ENCODE results near the gene PUM1.

Gene PUM1

DNA sequence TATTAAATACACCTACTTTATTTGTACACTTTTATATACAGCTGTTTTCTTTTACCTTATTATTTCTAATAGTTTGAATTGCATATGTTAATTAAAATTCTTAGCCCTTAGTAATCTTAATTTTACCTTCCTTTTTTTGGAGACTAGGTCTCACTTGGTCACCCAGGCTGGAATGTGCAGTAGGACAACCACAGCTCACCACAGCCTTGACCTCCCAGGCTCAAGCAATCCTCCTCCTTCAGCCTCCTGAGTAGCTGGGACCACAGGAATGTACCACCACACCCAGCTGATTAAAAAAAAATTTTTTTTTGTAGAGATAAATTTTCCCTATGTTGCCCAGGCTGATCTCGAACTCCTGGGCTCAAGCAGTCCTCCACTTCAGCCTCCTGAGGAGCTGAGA, 141.9 kb downstream of the PUM1 start:
- DNase-seq = peak; percentile 59

DNA sequence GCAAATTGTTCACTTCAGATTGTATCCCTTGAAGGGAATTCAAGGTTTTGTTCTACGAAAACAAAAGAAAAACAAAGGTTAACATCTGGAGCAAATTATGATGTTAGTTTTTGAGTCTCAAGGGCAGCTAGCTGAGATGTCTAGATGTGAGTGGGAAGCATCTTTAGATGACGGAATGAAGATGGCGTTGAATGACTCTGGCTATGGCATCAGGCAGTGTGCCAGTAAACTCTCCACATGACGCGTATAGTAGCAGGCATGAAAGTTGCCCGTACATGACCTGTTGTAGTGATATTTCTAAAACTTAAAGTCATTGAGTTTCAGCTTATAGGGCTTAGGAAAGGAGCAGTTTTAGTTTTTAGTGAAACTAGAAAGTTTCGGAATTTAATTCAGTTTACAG, 144.7 kb downstream of the PUM1 start:
- peak; percentile 62 for DNase-seq

DNA sequence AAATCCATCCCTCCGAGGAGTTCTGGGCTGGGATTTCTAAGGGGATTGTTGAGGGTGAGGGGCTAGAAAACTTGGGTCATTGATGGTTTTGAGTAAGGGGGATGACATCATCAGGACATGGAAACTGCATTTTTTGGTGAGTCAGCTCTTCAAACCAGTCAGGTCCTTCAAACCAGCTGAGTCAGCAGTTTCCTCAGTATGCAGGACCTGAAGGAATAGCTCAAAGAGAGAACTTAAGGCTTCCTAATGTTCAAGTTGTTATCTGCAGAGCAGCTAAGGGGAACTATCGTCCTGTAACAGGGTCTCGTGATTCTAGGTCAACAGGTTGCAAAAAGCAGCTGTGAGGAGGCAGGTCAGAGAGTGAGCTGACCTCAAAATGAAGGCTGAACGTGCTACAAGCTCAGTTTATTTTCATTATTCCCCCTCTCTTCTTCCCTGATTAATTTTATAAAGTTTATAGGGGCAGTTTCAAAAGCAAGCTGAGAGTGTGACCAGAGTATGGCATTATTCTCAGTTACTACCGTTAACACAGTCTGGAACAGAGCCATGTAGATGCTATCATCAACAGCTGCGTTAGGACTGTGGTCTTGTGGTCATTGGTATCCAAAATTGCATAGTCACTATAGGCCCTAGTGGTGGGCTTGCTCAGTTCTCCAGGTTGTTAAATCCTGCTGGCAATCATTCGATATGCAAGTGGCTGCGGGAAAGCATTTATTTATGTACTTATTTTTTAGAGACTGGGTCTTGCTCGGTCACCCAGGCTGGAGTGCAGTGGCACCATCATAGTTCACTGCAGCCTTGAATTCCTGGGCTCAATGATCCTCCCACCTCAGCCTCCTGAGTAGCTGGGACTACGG, 146.3 kb downstream of the PUM1 start:
- DNase-seq = peak; percentile 66

DNA sequence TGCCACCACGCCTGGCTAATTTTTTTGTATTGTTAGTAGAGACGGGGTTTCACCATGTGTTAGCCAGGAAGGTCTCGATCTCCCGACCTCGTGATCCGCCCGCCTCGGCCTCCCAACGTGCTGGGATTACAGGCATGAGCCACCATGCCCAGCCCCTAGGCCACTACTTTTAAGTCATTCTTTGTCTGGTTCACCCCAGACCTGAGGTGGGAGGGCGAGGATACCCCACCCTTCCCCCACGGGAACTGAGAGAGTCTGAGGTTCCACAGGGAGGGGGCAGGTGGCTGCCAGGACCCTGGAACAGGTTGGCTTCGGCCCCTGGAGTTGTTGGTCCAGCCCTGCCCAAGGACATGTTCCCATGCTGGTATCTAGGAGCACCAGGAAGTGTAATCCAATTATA, 149.2 kb downstream of the PUM1 start:
- no peak for DNase-seq

DNA sequence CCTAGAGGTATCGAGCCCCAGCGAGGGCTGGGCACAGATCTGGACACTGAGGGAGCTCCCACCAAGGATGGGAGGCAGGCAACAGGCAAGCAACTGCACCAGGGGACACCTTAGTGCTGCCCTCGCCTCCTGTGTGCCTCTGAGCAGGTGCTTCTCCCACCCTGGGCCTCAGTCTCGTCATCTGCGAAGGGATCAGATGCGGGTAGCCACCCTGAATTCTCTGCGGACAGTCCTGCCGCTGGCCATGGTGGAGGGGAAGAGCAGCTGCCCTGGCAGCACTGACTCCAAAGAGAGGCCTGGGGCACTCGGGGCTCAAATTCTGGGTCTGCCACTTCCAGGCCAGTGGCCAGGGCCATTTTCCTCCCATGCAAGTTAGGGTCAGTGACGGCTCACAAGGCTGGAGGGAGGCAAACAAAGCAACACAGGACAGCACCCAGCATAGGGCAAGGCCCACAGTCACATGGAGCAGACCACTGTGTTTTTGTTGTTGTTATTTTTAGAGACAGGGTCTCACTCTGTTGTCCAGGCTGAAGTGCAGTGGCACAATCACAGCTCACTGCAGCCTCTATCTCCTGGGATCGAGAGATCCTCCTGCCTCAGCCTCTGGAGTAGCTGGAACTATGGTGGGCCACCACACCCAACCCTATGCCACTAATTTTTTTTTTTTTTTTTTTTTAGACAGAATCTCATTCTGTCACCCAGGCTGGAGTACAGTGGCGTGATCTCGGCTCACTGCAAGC, 149.9 kb downstream of the PUM1 start:
- no peak for DNase-seq

DNA sequence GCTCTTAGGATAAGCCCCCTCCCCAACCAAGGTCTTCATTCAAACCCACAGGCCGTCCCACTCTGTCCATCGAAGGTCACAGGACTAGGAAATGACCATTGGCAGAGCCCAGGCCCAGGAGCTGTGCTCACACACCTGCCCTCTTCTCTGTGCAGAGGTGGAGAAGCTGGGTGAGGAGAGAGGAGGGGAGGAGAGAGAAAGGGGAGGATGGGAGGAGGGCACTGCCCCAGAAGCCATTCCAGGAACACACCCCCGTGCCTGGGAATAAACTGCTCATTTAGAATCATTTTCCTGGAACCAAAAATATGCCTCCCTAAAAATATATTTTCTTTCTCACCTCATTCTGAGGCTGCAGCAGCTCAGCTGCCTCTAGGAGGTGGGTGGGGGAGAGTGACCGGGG, 150.6 kb downstream of the PUM1 start:
- no peak for DNase-seq

DNA sequence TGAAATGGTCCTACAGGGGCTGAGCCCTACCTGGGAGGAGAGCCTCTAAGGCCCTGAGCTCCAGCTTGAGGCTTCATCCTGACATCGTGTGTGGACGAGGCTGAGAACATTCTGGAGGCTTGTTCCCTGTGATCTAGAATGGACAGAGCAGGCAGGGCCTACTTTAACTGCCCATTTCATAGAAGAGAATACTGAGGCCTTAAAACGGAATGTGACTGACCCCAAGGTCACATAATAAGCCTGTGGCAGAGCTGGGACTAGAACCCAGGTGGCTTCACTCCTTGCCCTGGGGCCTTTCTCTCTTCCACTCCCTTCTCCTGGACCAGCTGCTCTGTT, 151.0 kb downstream of the PUM1 start:
- no peak for DNase-seq

DNA sequence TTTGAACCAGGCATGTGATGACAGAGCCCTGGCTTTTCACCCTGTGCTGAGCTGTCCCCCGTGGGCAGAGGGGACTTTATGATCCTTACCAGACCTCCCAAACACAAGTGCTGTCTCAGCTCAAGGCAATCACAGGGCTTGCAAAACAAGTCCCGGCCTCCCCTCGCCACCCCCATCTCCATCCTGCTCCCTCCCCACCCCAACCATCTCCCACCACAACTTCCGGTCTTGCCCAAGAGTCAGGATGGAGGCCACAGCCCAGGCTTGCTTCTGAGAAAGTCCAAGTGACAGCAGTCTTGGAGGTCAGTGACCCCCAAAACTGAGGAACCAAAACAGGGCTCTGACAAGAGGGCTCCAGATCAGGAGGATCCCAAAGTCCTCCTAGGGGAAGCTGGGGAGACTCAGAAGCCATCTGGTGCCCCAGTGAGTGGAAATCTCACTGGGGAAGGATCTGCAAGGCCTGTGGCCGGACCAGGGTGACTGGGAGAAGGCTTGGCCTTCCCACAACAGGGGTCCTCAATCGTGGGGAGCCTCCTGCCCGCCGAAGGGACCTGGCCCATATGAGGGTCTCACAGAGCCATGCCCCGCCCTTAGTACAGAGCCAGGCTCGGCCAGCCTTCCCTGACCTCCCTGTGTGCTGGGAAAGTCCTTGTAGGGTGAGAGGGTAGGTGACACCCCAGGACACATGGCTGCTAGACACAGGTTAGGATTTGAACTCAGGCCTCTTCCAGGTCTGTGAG, 152.4 kb downstream of the PUM1 start:
- DNase-seq = no peak

DNA sequence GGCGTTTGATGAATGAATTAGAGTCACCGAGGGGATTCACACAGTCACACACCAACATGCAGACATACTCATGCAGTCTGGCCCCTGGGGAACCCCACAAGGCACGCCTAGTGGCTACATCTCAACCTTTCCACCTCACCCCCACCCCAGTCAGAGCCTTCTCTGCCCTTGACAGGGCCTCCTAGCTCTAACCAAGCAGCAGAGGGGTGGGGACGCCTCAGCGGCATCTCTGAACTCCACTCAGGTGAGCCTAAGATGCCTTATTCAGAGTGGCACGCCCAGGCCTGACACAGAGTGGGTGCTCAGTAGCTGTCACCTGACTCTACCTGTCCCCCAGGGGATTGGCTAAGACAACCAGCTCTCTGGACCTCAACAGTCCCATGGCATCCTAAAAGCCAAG, 153.3 kb downstream of the PUM1 start:
- no peak for DNase-seq

DNA sequence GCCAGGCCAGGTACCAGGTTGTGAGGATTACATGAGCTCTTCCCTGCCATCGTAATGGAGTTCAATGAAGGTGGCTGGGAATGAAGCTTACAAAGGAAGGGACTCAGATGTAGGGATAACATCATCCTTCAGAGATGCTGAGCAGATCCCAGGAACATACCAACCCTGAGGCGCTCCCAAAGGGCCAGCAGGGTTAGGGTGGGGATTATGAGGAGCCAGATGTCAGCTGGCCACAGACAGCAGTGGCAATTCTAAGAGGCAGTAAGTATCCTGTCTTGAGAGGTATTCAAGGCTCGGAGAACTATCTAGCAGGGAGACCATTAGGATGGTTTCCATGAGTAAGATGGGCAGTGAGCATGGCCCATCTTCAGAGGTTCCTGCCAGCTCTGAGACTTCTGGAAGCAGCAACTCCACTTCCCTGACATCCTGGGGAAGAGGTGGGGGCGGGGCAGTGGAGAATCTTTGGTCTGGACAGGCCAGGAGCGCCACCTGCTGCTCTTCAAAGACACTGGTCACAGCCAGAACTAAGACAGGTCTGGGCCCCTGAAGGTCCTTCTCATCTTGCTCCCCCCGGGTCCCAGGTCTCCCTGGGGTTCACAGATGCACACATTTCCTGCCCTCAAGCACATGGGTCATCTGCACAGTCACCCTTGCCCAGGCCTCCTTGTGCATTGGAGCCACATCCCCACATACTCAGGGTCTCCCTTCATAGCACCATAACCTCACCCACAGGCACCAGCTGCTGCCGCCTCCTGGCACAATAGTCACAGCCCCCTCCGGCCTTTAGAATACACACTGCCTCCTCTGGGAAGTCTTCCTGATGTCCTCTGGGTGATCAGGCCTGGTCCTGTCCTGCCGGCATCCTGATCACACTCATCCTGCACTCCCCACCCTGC, 154.2 kb downstream of the PUM1 start:
- DNase-seq = peak; percentile 87

DNA sequence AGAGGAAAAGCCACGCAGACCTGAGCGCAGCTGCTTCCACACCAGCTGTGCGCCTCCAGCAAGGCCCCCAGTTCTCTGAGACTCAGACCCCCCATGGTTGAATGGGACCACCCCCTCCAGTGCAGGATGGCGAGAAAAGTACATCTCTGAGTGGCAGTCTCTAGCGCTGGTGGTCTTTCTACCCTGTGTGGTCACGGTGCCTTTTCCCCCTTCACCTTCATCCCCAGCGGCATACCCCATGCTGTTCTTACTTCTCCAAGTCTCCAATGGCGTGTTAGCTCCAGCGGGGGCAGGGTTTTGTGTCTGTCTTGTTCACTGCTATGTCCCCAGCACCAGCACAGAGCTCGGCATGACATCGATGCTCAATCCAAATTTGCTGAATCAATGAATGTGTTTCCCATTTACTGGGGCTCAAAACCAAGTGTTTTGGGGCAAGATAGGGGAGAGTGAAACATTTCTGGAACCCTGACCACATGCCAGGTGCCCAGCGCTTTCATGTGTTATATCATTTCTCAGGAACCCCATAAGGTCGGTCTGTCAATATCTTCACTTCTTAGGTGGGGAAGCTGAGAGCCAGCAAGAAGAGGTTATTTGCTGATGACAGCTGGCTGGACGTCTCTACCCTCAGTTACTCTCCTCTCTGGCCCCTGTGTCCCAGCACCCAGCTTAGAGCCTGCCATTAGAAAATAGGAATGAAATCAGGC, 156.0 kb downstream of the PUM1 start:
- DNase-seq = no peak

DNA sequence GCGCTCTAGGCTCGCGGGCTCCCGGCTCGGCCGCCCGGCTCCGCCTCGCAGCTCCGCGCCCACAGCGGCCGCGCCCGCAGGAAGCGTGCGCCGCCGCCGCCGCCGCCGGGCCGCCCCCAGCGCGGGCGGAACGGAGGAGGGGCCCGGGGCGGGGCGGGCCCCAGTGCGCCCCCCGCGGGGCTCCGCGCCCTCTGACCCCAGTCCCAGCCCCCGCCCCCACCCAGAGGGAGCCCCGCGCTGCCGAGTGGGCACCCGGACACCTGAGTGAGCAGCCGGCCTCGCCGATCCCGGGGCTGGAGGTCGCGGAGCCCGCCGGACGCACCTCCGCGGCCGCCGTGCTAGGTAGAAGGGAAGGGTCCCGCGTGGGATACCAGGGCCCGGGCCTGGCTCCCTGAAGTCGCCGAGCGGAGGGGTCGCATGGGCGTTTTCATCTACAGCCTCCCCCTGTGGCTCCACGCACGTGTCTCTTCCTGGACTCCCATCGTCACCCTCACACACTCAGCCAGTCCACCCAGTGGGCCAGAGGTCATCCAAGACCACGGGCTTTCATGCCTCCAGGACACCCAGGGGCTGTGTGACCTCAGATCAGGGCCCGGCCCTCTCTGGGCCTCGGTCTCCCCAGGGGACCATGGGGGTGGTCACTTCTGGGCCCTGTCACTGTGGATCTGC, 156.7 kb downstream of the PUM1 start, which contains the start of gene SDC3:
Gene SDC3 (minus strand): TSS at position 63 of the 669 bp plus-strand sequence. CDS start 172 bp downstream, outside the sequence.
- peak; percentile 52 for DNase-seq

DNA sequence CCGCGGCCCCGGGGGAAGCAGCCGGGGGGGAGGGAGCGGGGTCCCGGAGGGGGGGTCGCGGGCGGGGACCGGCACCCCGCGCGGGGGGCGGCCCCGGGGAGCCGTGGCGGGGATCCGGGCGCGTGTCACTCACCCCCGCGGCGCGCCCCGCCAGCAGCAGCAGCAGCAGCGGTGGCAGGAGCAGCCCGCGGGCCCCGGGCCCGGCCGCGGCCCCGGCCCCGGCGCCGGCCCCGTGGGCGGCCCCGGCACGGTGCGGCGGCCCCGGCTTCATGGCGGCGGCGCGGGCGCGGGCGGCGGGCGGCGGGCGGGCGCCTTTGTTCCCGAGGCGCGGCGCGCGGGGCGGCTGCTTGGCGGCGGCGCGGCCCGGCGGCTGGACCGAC, 157.2 kb downstream of the PUM1 start:
- DNase-seq = no peak

DNA sequence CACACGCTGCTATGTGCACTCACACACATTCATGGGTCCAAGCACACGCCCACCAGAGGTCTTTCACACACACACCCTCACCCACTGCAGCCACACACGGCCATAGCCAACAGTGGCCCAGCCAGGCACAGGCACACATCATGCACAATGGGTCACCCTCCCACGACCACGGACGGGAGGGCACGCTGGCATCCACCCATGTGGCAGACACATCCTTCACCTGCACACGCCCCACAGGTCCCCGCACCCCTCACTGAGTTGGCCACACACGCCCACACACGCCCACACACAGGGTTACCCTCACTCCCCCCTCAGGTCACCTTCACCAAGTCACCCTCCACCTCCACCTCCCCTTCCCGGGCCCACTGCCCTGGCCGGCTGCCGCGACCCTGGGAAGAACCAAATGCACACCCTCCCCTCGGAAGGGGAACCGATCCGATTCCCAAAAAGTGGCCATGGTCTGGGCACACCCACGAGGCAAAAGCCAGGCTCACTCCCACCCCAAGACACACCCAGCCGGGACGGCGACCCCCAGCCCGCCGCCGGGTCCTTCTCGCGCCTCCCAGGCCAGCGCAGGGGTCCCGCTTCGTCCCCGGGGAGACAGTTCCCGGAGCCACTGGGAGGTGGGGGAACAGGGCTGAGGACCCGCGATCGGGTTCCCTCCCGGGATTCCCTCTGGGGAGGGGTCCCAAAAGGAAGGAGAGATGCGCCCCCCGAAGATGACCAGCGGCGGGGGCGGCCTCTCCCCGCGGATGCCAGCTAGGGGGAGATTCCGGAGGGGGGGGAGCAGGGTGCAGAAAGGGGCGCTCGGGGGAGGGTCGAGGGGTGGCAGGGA, 157.8 kb downstream of the PUM1 start:
- DNase-seq = no peak

DNA sequence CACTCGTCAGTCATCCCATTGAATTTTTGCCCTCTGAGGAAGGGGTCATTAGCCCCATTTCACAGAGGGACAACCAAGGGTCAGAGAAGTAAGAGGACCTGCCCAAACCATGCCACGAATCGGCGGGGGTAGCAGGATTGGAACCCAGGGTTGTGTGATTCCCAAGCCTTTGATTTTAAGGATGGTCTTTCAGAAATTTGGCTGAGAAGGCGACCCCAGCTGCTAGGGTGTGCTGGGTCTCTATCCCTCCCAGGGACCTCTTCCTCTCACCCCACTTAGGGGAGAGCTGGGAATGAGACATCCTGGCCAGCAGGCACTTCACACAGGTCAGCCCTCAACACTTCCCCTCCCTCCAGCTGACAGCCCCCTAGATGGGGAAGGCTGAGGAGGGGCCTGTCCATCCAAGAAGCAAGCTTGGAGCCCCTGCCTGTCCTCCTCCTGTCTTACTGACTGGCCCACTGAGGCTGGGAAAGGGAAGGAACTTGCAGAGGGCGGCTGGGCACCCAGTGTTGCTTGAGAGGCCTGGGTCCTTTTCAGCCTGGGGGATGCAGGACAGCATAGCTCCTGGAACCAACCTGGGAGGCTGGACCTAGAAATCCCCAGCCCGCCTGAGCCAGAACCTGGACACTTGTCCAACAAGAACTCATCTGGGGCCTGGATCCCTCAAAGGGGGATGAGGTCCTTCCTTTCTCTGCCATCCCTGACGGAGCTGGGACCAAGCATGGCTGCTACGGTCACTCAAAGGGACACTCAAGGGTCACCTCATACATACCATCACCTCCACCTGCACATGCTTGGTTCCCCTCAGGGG, 158.7 kb downstream of the PUM1 start:
- DNase-seq = no peak

DNA sequence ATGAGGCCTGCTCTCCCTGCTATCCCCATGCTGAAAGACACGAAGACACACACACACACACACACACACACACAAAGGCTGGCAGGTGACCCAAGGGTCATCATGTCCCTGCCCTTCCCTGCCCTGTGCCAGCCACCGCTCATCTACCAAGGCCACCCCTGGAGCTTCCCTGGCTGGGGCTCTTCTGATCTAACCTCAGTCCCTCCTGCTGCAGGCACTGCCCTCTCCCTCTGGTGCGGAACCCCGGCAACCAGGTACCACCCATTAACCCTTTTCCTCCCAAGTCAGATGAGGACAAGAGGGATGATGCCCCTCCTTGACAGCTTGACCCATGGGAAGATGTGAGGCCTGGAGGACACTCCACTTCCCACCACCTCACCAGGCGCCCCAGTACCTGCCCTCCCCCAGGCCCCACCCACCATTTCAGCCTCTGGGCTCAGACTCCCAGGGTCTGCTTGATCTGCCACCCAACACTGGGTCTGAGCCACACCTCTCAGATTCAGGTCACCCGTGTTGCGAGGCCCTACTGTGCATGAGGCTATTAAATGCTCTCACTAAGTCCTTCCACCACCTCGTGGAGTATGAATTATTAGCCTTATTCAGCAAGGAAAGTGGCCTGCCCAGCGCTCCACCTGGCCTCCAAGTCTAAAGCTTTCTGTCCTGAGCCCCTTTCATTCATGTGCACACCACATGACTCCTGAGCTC, 159.4 kb downstream of the PUM1 start:
- no peak for DNase-seq

DNA sequence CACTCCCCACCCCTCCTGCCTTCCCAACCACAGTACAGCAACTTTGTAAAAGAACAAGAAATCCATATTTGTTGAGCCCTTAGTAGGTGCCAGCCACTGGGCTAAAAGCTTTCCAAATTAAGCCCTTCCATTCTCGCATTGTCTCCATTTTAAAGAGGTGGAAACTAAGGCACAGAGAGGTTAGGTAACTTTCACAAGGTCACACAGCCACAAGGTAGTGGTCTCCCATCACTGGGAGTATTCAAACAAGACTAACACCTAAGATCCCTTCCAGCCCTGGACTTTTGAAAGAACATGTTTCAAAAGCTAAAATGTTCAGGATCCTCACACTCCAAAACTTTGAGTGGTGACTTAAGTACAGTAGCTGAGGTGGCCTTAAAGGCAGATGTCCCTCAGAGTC, 160.1 kb downstream of the PUM1 start:
- no peak for DNase-seq

DNA sequence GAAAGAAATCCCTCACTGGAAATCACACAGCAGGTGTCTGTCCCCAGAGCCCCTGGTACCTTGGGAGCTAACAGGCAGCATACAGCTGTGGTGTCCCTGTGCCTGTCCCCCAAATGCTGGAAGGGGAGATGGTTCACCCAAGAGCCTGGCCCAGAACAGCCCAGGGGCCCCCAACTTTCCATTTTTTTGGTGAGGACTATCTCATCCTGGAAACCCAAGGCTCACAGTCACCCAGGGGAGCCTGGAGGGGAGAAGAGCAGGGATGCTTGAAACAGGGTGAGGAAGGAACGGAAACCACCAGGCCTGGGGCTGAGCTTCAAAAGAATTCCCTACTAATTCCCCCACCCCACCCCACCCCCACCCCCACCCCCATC, 160.6 kb downstream of the PUM1 start:
- no peak for DNase-seq

Data from fibroblast of skin of scalp (primary cell).